Peyer's patch (tissue), 4 donors: ENCODE results near the gene TMEM145.

ENCODE experiments used
- CTCF ChIP-seq, 6 experiments: fragments of 450-650 bp in 4 of 6; fragments of 200-600 bp in 2 of 6; sonication (generic) in 1 of 6; IDR thresholded peaks; one replicate each; pipeline ENCODE4 v1.5.1; 2017 to 2019; ENCODE audit warnings: antibody characterized with exemption in 6 of 6, mild to moderate bottlenecking in 3 of 6, moderate library complexity in 1 of 6
- POLR2A ChIP-seq, 2 donors: fragments of 450-650 bp; IDR thresholded peaks; one replicate each; pipeline ENCODE4 v1.5.1; 2017; ENCODE audit warnings: antibody characterized with exemption in 2 of 2, mild to moderate bottlenecking in 2 of 2, moderate library complexity in 2 of 2

GRCh38 chr19:42290523-42291434, 22.3 kb upstream of the TMEM145 start:
- TF ChIP-seq CTCF (IDR thresholded peaks at IDR 0.05) (peak; percentile 30 to 69 (median 48)), POLR2A (IDR thresholded peaks at IDR 0.05) (no peak)
